Activated CD8-positive, alpha-beta T cell treated with anti-CD3 and anti-CD28 coated beads, Interleukin-2, amount 10 ng/mL, durations not matched to agents 7 days and 5 days (primary cell): ENCODE measurements around the gene PBX3. TPM values are rescaled to one million over a fixed set of nuclear protein-coding genes. Genes with fewer than 3 reads are reported as not detected.

Source experiments
- ATAC-seq: fragments of 150-1000 bp; cut with Tn5 transposase; one replicate; pipeline ENCODE4 v1.10.0; 2021; ENCODE audit warnings: moderate library complexity
- CTCF ChIA-PET: fragments of 350-600 bp; sonication (Branson Sonifier 250); formaldehyde crosslinking; loops from one replicate; lab custom pipeline; 2021; ENCODE audit warnings: antibody characterized with exemption; lab: Charles Lee
- POLR2A ChIA-PET: fragments of 350-600 bp; sonication (Branson Sonifier 250); formaldehyde crosslinking; loops from one replicate; lab custom pipeline; 2021; ENCODE audit warnings: antibody characterized with exemption; lab: Charles Lee
- DNase-seq: peaks from one replicate; pipeline ENCODE4 v3.0.0-alpha.2; 2020
- H3K27ac Mint-ChIP-seq: one replicate; pipeline ENCODE4 v1.8.0; 2021; ENCODE audit warnings: mild to moderate bottlenecking, mixed read lengths
- H3K27me3 Mint-ChIP-seq: one replicate; pipeline ENCODE4 v1.8.0; 2021; ENCODE audit warnings: low read depth, mixed read lengths
- H3K36me3 Mint-ChIP-seq: one replicate; pipeline ENCODE4 v1.8.0; 2021; ENCODE audit warnings: low read depth, mixed read lengths
- H3K4me1 Mint-ChIP-seq: one replicate; pipeline ENCODE4 v1.8.0; 2021; ENCODE audit warnings: low read depth, mixed read lengths
- H3K4me3 Mint-ChIP-seq: one replicate; pipeline ENCODE4 v1.8.0; 2021; ENCODE audit warnings: mild to moderate bottlenecking, mixed read lengths
- H3K9me3 Mint-ChIP-seq: one replicate; pipeline ENCODE4 v1.8.0; 2022; ENCODE audit warnings: mixed read lengths; ENCODE audit not compliant: insufficient read depth
- total RNA-seq, 2 experiments: library from RNA; stranded (reverse); gene quantifications; one replicate each; pipeline ENCODE4 v1.2.3, GENCODE V29; 2021

Gene PBX3
- 10 to 100 TPM; 22.0 to 24.4 TPM for total RNA-seq

DNA sequence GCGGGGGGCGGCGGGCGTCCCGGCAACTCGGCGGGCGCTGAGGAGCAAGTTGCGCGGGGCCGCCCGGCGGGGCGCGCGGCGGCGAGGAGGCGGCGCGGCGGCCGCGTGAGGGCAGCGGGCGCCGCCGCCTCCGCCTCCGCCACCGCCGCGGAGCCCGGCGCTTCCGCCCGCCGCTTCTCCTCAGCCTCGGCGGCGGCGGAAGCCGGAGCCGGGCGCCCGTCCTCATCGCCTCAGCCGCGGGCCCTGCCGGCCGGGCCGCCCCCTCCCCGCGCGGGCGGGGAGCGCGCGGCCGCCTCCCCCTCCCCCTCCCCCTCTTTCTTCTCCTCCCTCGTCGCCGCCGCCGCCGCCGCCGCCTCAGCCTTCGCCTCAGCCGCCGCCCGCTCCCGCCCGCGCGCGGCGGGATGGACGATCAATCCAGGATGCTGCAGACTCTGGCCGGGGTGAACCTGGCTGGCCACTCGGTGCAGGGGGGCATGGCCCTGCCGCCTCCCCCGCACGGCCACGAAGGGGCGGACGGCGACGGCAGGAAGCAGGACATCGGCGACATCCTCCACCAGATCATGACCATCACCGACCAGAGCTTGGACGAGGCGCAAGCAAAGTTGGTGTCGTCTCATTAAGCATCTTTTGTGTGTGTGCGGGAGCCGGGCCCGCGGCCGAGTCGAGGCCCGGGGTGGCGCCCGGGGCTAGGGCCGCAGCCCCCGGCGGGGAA lies at the start of gene PBX3:
TSS of gene PBX3 (plus strand) at position 321 of the 712 bp plus-strand sequence.
- DNase-seq: peak; percentile 55
- Mint-ChIP-seq H3K4me3 (peak within 1 kb of the TSS; percentile 89), H3K4me1 (peaks cover 35% of the 10 kb centered on the region), H3K27ac (peak within 1 kb of the TSS; percentile 92), H3K36me3 (peaks cover 20% of the 10 kb centered on the region), H3K9me3 (no peaks in the 10 kb centered on the region), H3K27me3 (peaks cover 26% of the 10 kb centered on the region)
- ChIA-PET CTCF (no interaction called here), POLR2A (interaction anchor here (1.2 to 1.8 kb wide), 2 partner anchors 40 to 83 kb away, joined by 4 read pairs; partner anchors contain the start of gene MAPKAP1)
- peak; percentile 7 for ATAC-seq

DNA sequence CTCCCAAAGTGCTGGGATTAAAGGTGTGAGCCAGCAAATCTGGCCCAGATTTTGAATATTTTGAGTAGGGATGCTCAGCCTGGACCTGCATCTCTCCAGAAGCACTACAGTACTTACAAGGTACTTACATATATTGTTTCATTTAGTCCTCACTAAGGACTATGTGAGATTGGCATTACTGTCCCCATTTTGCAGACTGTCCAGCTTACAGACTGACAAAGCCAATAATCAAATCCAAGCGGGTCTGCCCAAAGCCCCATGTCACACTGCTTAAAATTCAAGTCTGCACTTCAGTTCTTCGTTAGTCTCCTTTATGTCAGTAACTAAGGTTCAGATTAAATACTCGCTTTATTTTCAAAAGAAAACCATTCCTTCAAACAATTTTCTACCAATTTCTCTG lies 47.3 kb upstream of the PBX3 start:
- CTCF ChIA-PET: no interaction called here
- ATAC-seq (no peak), DNase-seq (no peak)
- H3K4me1 Mint-ChIP-seq: peaks cover 22% of the 10 kb centered on the region
- H3K36me3 Mint-ChIP-seq: peaks cover 5% of the 10 kb centered on the region
- no peak overlapping the region for H3K27ac Mint-ChIP-seq
- H3K27me3 Mint-ChIP-seq: no peaks in the 10 kb centered on the region
- H3K9me3 Mint-ChIP-seq: no peaks in the 10 kb centered on the region
- POLR2A ChIA-PET: interaction anchor here (0.5 kb wide), 1 partner anchor 1377 kb away, joined by 3 read pairs; no protein-coding TSS in a partner anchor
- no peak overlapping the region for H3K4me3 Mint-ChIP-seq

DNA sequence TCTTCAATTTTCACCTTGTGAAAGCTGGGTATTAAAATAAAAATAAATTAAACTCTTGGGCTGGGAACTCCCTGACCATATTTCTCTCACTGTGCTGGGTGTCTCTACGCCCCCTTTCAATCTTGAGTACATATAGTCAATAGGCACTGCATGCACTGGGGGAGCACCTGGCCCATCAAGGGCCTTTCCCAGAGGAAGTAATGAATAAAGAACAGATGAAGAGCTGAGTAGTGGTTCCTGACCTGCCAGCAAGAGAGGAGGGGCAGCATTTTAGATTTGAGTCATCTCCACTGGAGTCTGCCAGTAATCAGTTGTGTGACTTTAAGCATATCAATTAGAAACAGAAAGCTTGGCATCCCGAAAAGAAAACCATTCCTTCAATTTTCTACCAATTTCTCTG lies 46.4 kb upstream of the PBX3 start:
- Mint-ChIP-seq H3K9me3 (no peaks in the 10 kb centered on the region), H3K36me3 (peaks cover 5% of the 10 kb centered on the region), H3K27me3 (no peaks in the 10 kb centered on the region), H3K4me3 (no peak overlapping the region), H3K27ac (no peak overlapping the region), H3K4me1 (peaks cover 30% of the 10 kb centered on the region)
- ATAC-seq (no peak), DNase-seq (no peak)
- POLR2A ChIA-PET: no interaction called here
- CTCF ChIA-PET: interaction anchor here (1.1 kb wide), 1 partner anchor 51 kb away, joined by 3 read pairs; no protein-coding TSS in a partner anchor

GRCh38 chr9:125701351-125701750 lies 45.8 kb upstream of the PBX3 start:
- H3K4me3 Mint-ChIP-seq: no peak overlapping the region
- no peak overlapping the region for H3K27ac Mint-ChIP-seq
- CTCF ChIA-PET: interaction anchor here (1.1 kb wide), 1 partner anchor 51 kb away, joined by 3 read pairs; no protein-coding TSS in a partner anchor
- DNase-seq: no peak
- no peaks in the 10 kb centered on the region for H3K27me3 Mint-ChIP-seq
- peaks cover 35% of the 10 kb centered on the region for H3K4me1 Mint-ChIP-seq
- POLR2A ChIA-PET: no interaction called here
- peaks cover 3% of the 10 kb centered on the region for H3K36me3 Mint-ChIP-seq
- H3K9me3 Mint-ChIP-seq: no peaks in the 10 kb centered on the region
- ATAC-seq: no peak

DNA sequence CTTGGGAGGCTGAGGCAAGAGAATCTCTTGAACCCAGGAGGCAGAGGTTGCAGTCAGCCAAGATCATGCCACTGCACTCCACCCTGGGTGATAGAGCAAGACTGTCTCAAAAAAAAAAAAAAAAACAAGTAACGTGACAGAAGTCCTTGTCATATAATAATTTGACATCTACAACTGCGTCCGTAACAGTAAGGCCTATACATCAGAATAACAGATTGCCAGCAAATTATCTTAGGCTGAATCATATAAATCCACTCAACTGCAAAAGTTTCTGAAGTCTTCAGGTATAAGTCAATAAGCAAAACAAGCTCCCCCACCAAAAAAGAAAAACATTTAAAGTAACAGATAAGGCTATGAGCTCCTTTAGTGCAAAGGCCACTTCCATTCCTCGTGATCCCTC lies 43.5 kb upstream of the PBX3 start:
- POLR2A ChIA-PET: no interaction called here
- no peak overlapping the region for H3K4me3 Mint-ChIP-seq
- peaks cover 41% of the 10 kb centered on the region for H3K4me1 Mint-ChIP-seq
- CTCF ChIA-PET: no interaction called here
- ATAC-seq (no peak), DNase-seq (no peak)
- no peaks in the 10 kb centered on the region for H3K9me3 Mint-ChIP-seq
- no peaks in the 10 kb centered on the region for H3K27me3 Mint-ChIP-seq
- H3K27ac Mint-ChIP-seq: no peak overlapping the region
- H3K36me3 Mint-ChIP-seq: peaks cover 3% of the 10 kb centered on the region

- ChIA-PET CTCF (no interaction called here), POLR2A (no interaction called here)
- Mint-ChIP-seq H3K4me1 (peaks cover 38% of the 10 kb centered on the region), H3K9me3 (no peaks in the 10 kb centered on the region), H3K27me3 (no peaks in the 10 kb centered on the region), H3K36me3 (peaks cover 3% of the 10 kb centered on the region), H3K27ac (no peak overlapping the region), H3K4me3 (peak overlapping the region; percentile 84)
- ATAC-seq (no peak), DNase-seq (no peak)
These were observed 41.3 kb upstream of the PBX3 start for GRCh38 chr9:125705893-125706292.

GRCh38 chr9:125706651-125707471 lies 40.3 kb upstream of the PBX3 start, which contains the start of gene MAPKAP1:
MAPKAP1 (minus strand) TSS chr9:125707208; CDS start chr9:125672574, 34,634 bp downstream.
- CTCF ChIA-PET: interaction anchor here (0.8 to 1.0 kb wide), 3 partner anchors 60 to 299 kb away, joined by 3 to 5 read pairs (median 3); no protein-coding TSS in a partner anchor
- peak; percentile 100 for ATAC-seq
- peaks cover 3% of the 10 kb centered on the region for H3K36me3 Mint-ChIP-seq
- H3K27ac Mint-ChIP-seq: peak within 1 kb of the TSS; percentile 79
- DNase-seq: peak; percentile 94
- H3K27me3 Mint-ChIP-seq: no peaks in the 10 kb centered on the region
- peak within 1 kb of the TSS; percentile 84 for H3K4me3 Mint-ChIP-seq
- POLR2A ChIA-PET: interaction anchor here (0.7 to 1.3 kb wide), 6 partner anchors 39 to 102 kb away, joined by 3 to 9 read pairs (median 4); no protein-coding TSS in a partner anchor
- H3K4me1 Mint-ChIP-seq: peaks cover 33% of the 10 kb centered on the region
- no peaks in the 10 kb centered on the region for H3K9me3 Mint-ChIP-seq

- Mint-ChIP-seq H3K9me3 (no peaks in the 10 kb centered on the region), H3K4me1 (peaks cover 32% of the 10 kb centered on the region), H3K27me3 (no peaks in the 10 kb centered on the region), H3K27ac (peak overlapping the region; percentile 79), H3K36me3 (peaks cover 3% of the 10 kb centered on the region), H3K4me3 (peak overlapping the region; percentile 84)
- DNase-seq: no peak
- no peak for ATAC-seq
- ChIA-PET POLR2A (interaction anchor here (0.9 to 1.3 kb wide), 4 partner anchors 38 to 74 kb away, joined by 3 to 9 read pairs (median 4); no protein-coding TSS in a partner anchor), CTCF (interaction anchor here (0.8 to 1.0 kb wide), 3 partner anchors 61 to 299 kb away, joined by 3 to 5 read pairs (median 3); no protein-coding TSS in a partner anchor)
These were observed 39.7 kb upstream of the PBX3 start for GRCh38 chr9:125707472-125707804.

DNA sequence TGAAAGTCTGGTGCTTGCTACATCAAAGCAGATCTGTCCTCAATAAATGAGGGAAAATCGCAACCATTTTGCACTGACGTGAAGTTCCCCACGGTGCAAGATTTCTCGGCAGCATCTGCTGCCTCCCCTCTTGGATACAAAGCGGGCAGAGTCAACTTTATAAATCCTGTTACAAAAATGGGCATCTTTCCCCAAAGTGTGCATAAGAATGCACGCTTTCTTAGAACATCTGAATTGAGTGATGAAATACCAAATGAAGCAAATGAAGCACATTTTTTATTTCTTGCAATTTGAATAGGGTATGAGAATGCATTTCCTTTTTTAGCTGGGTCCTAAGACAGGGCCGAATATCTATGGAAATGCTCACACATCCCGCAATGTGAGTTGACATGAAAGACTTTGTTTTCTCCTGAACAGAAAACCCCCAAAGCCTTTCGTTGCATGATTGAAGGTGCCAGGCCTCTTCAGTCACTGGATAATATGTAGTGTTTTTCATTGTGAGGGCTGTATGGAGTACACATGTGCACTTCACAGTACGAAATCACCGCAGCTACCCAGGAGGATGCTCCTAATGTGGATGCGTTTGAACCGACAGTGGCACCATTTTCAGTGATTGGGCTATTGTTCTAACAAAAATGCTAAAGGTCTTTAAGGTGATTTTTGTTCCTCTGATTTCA lies 20.6 kb upstream of the PBX3 start:
- ATAC-seq (no peak), DNase-seq (no peak)
- ChIA-PET CTCF (no interaction called here), POLR2A (no interaction called here)
- Mint-ChIP-seq H3K4me1 (no peaks in the 10 kb centered on the region), H3K4me3 (no peak overlapping the region), H3K27ac (no peak overlapping the region), H3K27me3 (peaks cover 9% of the 10 kb centered on the region), H3K9me3 (no peaks in the 10 kb centered on the region), H3K36me3 (no peaks in the 10 kb centered on the region)

DNA sequence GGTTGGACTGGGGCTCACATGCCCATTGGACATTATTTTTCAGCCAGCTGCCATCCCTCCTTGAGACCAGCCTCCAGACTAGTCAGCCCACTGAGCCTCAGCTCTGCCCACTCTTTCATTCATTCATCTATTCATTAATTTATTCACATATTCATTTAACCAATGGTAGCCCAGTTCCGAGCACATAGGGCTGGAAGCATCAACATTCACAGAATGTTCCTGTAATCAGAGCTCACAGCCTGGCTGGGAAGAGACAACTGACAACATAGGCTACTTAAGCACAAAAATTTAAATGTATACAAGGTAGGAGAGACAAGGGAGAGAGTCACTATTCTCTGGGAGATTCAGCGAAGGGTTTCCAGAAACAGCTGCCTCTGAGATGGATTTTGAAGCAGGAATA lies 17.0 kb upstream of the PBX3 start:
- Mint-ChIP-seq H3K36me3 (no peaks in the 10 kb centered on the region), H3K27me3 (peaks cover 21% of the 10 kb centered on the region), H3K4me3 (no peak overlapping the region), H3K4me1 (no peaks in the 10 kb centered on the region), H3K27ac (no peak overlapping the region), H3K9me3 (no peaks in the 10 kb centered on the region)
- ChIA-PET POLR2A (interaction anchor here (0.9 kb wide), 1 partner anchor 16 kb away, joined by 4 read pairs; no protein-coding TSS in a partner anchor), CTCF (no interaction called here)
- DNase-seq: no peak
- no peak for ATAC-seq

DNA sequence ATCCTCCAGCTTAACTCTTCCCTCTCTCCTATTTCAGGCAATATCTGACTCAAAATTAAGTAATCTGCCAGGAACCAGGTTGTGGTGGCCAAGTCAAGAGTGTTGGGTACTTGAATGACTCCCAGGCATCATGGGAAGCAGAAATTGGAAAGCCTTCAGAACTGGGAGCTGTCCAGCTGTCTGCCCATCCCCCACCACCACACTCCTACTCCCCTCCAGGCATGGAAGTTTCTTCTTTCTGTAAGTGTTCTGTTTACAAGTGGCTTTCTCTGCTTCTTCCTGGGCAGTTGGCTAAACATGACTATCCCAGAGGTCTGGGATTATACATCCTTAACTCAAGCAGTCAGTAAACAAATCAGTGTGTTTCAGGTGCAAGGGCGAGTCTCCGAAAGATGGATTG lies 14.6 kb upstream of the PBX3 start:
- Mint-ChIP-seq H3K27ac (no peak overlapping the region), H3K4me1 (no peaks in the 10 kb centered on the region), H3K4me3 (no peak overlapping the region), H3K27me3 (peaks cover 18% of the 10 kb centered on the region), H3K36me3 (no peaks in the 10 kb centered on the region), H3K9me3 (no peaks in the 10 kb centered on the region)
- ATAC-seq: no peak
- DNase-seq: no peak
- ChIA-PET POLR2A (no interaction called here), CTCF (no interaction called here)
